Measurements from ENCODE around the gene TRMT1L.

Gene TRMT1L

GRCh38 chr1:185073725-185074124 lies 83.0 kb downstream of the TRMT1L start:
- no peak for DNase-seq
- TF ChIP-seq CTCF (IDR thresholded peaks at IDR 0.05; ENCODE audit: low read depth, low read length): no peak
- H3K4me3 ChIP-seq (ENCODE audit: low read depth, low read length): no peak overlapping the region
- no peaks in the 10 kb centered on the region for H3K36me3 ChIP-seq
- no peaks in the 10 kb centered on the region for H3K4me1 ChIP-seq
- no peaks in the 10 kb centered on the region for H3K9me3 ChIP-seq
- no peaks in the 10 kb centered on the region for H3K27me3 ChIP-seq

GRCh38 chr1:185070051-185070450 lies 86.7 kb downstream of the TRMT1L start:
- H3K4me3 ChIP-seq (ENCODE audit: low read depth, low read length): no peak overlapping the region
- no peaks in the 10 kb centered on the region for H3K36me3 ChIP-seq
- no peaks in the 10 kb centered on the region for H3K4me1 ChIP-seq
- peaks cover 3% of the 10 kb centered on the region; the same call in 1 of the 2 replicates for H3K9me3 ChIP-seq
- TF ChIP-seq CTCF (IDR thresholded peaks at IDR 0.05; ENCODE audit: low read depth, low read length): no peak
- no peak for DNase-seq
- no peaks in the 10 kb centered on the region for H3K27me3 ChIP-seq

- no peaks in the 10 kb centered on the region for H3K27me3 ChIP-seq
- no peaks in the 10 kb centered on the region for H3K36me3 ChIP-seq
- no peak for DNase-seq
- H3K4me1 ChIP-seq: no peaks in the 10 kb centered on the region
- no peak for TF ChIP-seq CTCF (IDR thresholded peaks at IDR 0.05; ENCODE audit: low read depth, low read length)
- peaks cover 3% of the 10 kb centered on the region; the same call in 1 of the 2 replicates for H3K9me3 ChIP-seq
- no peak overlapping the region for H3K4me3 ChIP-seq (ENCODE audit: low read depth, low read length)
Measured at GRCh38 chr1:185069202-185069772, 87.5 kb downstream of the TRMT1L start.

- no peaks in the 10 kb centered on the region for H3K36me3 ChIP-seq
- no peaks in the 10 kb centered on the region for H3K4me1 ChIP-seq
- H3K9me3 ChIP-seq: peaks cover 3% of the 10 kb centered on the region; the same call in 1 of the 2 replicates
- no peak overlapping the region for H3K4me3 ChIP-seq (ENCODE audit: low read depth, low read length)
- DNase-seq: no peak
- no peak for TF ChIP-seq CTCF (IDR thresholded peaks at IDR 0.05; ENCODE audit: low read depth, low read length)
- H3K27me3 ChIP-seq: no peaks in the 10 kb centered on the region
Measured at GRCh38 chr1:185068341-185068740, 88.4 kb downstream of the TRMT1L start.
